Measurements from ENCODE around the gene RELA. TPM values are rescaled to one million over a fixed set of nuclear protein-coding genes. Genes with fewer than 3 reads are reported as not detected.

The RELA gene
- total and polyA plus RNA-seq, 2 of the 13 experiments (the other 11 are each of a cell fraction or from before 2014, with no cell fraction given), result 21.4 to 40.5 TPM

DNA sequence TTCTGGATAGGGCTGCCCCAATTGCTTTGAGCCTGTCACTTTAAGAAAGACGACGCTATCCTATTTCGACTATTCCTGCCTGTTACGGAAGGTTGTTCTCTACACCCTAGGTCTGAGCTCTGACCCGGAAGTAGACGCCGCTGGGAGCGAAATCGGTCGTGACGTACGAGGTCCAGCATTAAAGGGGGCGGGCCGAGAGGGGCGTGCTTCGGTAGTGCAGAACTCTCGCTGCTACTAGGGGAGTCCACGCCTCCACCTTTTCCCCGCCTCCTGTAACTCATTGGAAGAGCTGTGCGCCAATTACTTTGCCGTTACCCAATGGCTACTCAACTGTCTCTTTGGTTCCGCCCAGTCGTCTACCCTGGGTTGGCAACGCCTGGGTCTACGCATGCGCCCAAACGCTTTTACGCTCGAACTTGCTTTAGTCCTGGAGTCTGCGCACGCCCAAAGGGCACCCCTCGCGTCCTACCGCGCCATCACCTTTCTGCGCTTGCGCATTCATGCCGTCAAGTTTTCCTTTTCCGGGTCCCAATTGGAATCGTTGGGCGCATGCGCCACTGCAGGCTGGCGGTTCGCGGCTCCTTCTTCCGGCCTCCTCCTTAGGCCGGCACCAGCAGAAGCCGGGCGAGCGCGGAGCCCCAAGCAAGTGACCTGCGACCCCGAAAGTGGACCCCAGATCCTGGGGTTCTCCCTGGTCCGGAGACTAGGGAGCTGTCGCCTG lies 47.3 kb downstream of the RELA start, which contains the start of gene PCNX3 (continued):
- TF ChIP-seq, protein P1, sequence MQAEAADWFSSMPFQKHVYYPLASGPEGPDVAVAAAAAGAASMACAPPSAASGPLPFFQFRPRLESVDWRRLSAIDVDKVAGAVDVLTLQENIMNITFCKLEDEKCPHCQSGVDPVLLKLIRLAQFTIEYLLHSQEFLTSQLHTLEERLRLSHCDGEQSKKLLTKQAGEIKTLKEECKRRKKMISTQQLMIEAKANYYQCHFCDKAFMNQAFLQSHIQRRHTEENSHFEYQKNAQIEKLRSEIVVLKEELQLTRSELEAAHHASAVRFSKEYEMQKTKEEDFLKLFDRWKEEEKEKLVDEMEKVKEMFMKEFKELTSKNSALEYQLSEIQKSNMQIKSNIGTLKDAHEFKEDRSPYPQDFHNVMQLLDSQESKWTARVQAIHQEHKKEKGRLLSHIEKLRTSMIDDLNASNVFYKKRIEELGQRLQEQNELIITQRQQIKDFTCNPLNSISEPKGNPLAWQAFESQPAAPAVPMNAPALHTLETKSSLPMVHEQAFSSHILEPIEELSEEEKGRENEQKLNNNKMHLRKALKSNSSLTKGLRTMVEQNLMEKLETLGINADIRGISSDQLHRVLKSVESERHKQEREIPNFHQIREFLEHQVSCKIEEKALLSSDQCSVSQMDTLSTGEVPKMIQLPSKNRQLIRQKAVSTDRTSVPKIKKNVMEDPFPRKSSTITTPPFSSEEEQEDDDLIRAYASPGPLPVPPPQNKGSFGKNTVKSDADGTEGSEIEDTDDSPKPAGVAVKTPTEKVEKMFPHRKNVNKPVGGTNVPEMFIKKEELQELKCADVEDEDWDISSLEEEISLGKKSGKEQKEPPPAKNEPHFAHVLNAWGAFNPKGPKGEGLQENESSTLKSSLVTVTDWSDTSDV (CRISPR knock-in tag; IDR thresholded peaks at IDR 0.05), result no peak
- TF ChIP-seq KLF13 (CRISPR knock-in tag; IDR thresholded peaks at IDR 0.05) (no peak), SALL2 (CRISPR knock-in tag; IDR thresholded peaks at IDR 0.05) (no peak), ZNF570 (CRISPR knock-in tag; IDR thresholded peaks at IDR 0.05; ENCODE audit: borderline replicate concordance) (no peak), SIX1 (CRISPR knock-in tag; IDR thresholded peaks at IDR 0.05; ENCODE audit: borderline replicate concordance) (no peak), ZNF180 (CRISPR knock-in tag; IDR thresholded peaks at IDR 0.05; ENCODE audit: borderline replicate concordance, low read depth) (no peak), HNRNPK (IDR thresholded peaks at IDR 0.05; ENCODE audit: low read depth, low read length, poor library complexity, severe bottlenecking) (no peak), NFYB (CRISPR knock-in tag; IDR thresholded peaks at IDR 0.05) (peak; percentile 99), SMC3 (IDR thresholded peaks at IDR 0.05; ENCODE audit: low read length) (no peak), FOSL2 (CRISPR knock-in tag; IDR thresholded peaks at IDR 0.05) (peak; percentile 45; the same call in 1 of the 2 replicates), CBX2 (IDR thresholded peaks at IDR 0.05; ENCODE audit: low read depth, low read length) (no peak), CBX2 (CRISPR knock-in tag; IDR thresholded peaks at IDR 0.05; ENCODE audit: low read depth) (no peak), HCFC1 (IDR thresholded peaks at IDR 0.05; ENCODE audit: low read depth, low read length) (peak; percentile 82), SIN3A (IDR thresholded peaks at IDR 0.05; ENCODE audit: borderline replicate concordance, low read depth, low read length) (0 out of 2 replicates have a peak, but pooled peaks have one; percentile 76), ZNF883 (CRISPR knock-in tag; IDR thresholded peaks at IDR 0.05; ENCODE audit: not compliant biosample characterization) (no peak), ZFP36L1 (CRISPR knock-in tag; IDR thresholded peaks at IDR 0.05) (no peak), PITX1 (CRISPR knock-in tag; IDR thresholded peaks at IDR 0.05) (peak; percentile 60; the same call in 1 of the 2 replicates), HOXD1 (CRISPR knock-in tag; IDR thresholded peaks at IDR 0.05) (no peak), ZNF343 (CRISPR knock-in tag; IDR thresholded peaks at IDR 0.05) (no peak)
- TF ChIP-seq, protein P2, sequence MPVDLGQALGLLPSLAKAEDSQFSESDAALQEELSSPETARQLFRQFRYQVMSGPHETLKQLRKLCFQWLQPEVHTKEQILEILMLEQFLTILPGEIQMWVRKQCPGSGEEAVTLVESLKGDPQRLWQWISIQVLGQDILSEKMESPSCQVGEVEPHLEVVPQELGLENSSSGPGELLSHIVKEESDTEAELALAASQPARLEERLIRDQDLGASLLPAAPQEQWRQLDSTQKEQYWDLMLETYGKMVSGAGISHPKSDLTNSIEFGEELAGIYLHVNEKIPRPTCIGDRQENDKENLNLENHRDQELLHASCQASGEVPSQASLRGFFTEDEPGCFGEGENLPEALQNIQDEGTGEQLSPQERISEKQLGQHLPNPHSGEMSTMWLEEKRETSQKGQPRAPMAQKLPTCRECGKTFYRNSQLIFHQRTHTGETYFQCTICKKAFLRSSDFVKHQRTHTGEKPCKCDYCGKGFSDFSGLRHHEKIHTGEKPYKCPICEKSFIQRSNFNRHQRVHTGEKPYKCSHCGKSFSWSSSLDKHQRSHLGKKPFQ (CRISPR knock-in tag; IDR thresholded peaks at IDR 0.05; ENCODE audit: insufficient replicate concordance), result no peak
- TF ChIP-seq, protein P3, sequence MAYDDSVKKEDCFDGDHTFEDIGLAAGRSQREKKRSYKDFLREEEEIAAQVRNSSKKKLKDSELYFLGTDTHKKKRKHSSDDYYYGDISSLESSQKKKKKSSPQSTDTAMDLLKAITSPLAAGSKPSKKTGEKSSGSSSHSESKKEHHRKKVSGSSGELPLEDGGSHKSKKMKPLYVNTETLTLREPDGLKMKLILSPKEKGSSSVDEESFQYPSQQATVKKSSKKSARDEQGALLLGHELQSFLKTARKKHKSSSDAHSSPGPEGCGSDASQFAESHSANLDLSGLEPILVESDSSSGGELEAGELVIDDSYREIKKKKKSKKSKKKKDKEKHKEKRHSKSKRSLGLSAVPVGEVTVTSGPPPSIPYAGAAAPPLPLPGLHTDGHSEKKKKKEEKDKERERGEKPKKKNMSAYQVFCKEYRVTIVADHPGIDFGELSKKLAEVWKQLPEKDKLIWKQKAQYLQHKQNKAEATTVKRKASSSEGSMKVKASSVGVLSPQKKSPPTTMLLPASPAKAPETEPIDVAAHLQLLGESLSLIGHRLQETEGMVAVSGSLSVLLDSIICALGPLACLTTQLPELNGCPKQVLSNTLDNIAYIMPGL (CRISPR knock-in tag; IDR thresholded peaks at IDR 0.05; ENCODE audit: borderline replicate concordance in 1 of 2, low read depth in 1 of 2), result peak in 1 of 2 experiments; percentile 47; a peak in 2 of 4 replicates
- TF ChIP-seq, protein P4, sequence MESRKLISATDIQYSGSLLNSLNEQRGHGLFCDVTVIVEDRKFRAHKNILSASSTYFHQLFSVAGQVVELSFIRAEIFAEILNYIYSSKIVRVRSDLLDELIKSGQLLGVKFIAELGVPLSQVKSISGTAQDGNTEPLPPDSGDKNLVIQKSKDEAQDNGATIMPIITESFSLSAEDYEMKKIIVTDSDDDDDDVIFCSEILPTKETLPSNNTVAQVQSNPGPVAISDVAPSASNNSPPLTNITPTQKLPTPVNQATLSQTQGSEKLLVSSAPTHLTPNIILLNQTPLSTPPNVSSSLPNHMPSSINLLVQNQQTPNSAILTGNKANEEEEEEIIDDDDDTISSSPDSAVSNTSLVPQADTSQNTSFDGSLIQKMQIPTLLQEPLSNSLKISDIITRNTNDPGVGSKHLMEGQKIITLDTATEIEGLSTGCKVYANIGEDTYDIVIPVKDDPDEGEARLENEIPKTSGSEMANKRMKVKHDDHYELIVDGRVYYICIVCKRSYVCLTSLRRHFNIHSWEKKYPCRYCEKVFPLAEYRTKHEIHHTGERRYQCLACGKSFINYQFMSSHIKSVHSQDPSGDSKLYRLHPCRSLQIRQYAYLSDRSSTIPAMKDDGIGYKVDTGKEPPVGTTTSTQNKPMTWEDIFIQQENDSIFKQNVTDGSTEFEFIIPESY (CRISPR knock-in tag; IDR thresholded peaks at IDR 0.05), result no peak

Data from HepG2 (cell line).